ENCODE results near the gene LPIN2.
"Not testable (repeated sequence)": the region's sequence is repeated elsewhere in the genome, so short reads cannot be mapped to it uniquely, and the experiment has no call there.

The LPIN2 gene

GRCh38 chr18:3010086-3010485, 2.9 kb downstream of the LPIN2 start:
- DNase-seq, result no peak

DNA sequence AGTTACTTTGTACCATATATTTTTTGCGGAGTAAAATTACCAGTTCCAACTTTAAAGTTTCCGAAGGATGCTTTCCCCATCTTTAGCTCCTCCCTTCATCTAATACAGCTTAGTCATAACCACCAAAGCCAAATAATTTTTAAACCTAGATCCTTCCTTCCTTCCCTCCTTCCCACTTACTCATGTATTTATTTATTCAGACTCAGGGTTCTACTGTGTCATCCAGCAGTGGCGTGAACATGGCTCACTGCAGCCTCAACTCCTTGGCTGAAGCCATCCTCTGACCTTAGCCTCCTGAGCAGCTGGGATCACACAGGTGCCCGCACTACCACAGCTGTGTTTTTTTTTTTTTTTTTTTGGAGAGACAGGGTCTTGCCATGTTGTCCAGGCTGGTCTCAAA, 4.4 kb downstream of the LPIN2 start:
- no peak for DNase-seq

DNA sequence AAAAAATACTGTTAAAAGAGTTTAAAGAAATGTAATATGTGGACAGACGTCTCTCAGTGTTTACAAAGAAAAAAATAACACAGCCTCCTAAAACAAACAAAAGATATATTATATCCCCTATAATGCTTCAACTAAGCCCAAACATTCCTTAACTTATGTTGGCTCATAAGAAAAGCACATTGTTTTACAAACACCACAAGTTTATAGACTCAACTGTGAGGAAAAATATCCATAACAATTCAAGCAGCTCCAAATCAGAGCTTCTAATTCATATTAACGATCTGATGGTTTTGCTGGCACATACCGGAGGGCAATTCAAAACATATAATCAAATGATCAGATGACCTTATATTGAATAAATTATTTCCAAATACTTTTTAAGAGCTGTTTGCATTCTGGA, 5.5 kb downstream of the LPIN2 start:
- no peak for DNase-seq

GRCh38 chr18:3005462-3005861, 7.5 kb downstream of the LPIN2 start:
- DNase-seq, result no peak

GRCh38 chr18:3003766-3004165, 9.2 kb downstream of the LPIN2 start:
- not testable (repeated sequence) for DNase-seq

- no peak for DNase-seq
Observed at GRCh38 chr18:3002732-3003131, 10.2 kb downstream of the LPIN2 start.

- no peak for DNase-seq
Observed at GRCh38 chr18:2998644-2999043, 14.3 kb downstream of the LPIN2 start.

DNA sequence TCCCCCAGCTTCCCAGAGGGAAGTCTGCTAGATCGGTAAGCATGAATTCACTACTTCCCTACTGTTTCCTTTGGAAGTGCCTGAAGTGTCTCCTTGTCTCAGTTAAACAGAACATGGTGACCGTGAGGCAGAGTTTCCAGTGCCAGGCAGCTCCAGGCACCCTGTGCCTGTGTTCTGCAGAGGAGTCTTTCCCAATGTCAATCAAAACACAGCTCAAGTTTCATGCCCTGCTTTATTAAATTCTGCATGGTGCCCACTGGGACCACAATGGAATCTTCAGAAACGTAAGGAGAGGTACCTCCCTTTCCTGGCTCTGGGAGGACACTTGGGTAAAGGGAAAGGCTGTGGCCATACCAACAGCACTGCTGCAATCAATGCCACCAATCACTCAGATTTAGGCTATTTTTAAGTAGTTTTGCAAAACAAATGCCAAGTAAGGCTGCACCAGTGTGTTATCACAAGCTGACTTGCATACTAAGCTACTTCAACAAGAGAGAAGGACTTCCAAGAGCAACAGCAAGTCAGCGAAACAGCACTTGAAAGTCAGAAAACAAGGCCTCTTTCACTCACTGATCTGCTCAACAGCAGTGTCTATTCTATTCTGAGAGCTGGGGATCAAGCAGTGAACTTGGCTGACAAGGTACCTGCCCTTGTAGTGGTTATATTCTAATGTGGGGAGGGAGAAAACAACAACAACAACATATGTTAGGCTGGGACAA, 14.9 kb downstream of the LPIN2 start:
- peak in 6 of 56 donors; percentile 17 to 48 (median 27) for DNase-seq

DNA sequence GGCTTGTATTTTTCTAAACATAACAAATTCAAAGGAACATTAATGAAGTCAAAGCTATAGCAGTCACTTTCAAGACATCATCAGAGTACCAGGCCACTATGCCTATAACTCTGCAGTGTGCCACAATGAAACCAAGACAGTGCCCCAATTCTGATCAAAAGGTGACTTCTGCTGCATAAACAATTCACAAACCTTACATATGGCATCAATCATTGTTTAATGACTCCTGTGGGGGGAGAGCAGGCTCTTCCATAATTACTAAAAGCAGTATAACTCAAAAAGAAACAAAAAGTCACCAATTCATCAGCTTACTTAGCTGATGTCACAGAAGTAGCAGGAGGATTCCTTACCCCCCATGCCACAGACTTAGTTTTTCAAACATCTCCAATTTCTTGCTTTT, 15.5 kb downstream of the LPIN2 start:
- no peak for DNase-seq

- no peak for DNase-seq
Observed at GRCh38 chr18:2994603-2995432, 18.1 kb downstream of the LPIN2 start.

GRCh38 chr18:2994020-2994589, 18.8 kb downstream of the LPIN2 start:
- no peak for DNase-seq

DNA sequence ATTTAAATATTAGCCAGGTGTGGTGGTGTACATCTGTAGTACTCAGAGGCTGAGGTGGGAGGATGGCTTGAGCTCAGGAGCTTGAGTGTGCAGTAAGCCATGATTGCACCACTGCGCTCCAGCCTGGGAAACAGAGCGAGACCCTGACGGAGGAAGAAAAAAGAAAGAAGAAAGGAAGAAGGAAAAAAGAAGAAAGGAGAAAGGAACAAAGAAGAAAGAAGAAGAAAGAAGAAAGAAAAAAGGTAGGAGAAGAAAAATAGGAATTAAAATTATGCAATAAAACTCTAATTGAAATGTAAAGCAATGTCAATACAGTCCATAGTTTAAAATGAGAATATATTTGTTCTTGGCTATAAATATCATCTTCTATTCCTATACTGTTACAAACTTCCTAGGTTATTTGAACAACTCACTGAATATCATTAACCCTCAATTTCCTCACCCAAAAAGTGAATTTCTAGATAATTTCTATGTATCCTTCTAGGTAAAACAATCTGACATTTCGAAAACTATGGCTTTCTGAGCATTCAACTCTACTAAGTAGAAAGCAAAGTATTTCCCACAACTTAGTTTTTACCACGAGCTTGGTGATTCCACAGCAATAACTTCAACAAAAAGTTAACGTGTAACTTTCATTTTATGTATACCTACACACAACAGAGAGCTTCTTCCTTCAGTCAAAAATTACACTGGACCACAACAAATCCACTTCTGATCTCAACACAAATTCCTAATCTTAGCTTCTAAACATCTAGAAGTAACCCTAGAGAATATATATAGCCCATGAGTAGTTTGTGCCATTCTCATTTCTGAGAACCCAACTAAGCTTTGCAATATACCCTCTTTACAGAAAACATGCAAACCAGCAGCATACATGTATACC, 19.7 kb downstream of the LPIN2 start:
- DNase-seq, result no peak

- DNase-seq, result no peak
Observed at GRCh38 chr18:2990956-2991640, 21.8 kb downstream of the LPIN2 start.

DNA sequence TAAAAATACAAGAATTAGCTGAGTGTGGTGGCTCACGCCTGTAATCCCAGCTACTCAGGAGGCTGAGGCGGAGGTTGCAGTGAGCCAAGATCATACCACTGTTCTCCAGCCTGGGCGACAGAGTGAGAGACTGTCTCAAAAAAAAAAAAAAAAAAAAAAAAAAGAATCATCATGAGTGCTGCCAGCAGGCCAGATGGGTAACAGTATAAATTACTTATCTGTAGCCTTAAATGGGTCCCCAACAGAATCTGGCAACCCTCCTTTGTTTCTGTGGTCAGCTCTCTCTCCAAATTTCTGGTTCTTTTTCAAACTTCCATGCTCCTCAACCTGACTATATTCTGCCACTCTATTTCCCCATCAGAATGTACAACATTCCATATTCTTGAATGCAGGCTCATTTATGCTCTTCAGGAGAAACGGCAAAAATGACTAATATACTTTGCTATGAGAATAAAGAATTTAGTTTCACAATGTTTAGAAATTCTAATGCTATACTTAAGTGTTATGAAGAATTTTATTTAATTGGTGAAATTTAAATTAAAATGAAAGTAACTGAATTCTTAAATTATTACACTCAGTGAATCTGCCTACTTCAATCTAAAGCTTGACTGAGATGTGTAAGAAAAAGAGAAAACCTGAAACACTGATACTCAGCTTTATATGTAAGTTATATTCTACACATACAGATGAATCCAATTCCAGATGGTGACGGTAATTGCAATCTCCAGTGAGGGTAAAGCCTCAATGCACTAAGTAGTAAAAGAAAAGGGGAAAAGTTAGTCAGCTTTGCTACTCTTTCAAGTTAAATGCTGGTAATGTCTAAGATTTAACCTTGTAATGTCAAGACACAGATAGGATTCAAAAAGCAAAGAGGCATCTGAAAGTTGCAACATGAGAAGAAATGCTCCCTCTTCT, 24.8 kb downstream of the LPIN2 start:
- DNase-seq, result no peak

- no peak for DNase-seq
Observed at GRCh38 chr18:2986150-2986865, 26.6 kb downstream of the LPIN2 start.

DNA sequence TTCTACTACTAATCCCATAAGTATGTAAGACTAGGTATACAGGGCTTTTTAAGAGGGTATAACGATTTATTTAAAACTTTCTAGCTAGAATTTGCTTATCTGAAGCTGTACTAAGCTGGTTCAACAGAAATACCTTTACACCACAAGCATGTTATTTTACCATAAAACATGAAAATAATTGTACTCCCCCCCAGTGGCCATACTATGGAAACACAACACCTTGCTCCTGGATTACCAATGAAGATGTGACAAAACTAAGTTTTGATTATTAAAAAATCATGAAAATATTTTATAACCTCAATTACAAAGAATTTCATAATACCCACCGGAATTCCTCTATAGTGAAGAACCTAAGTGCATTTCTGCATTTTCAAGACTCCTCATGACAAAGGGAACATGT, 27.3 kb downstream of the LPIN2 start:
- DNase-seq, result no peak

- no peak for DNase-seq
Observed at GRCh38 chr18:2984703-2985261, 28.2 kb downstream of the LPIN2 start.

GRCh38 chr18:2984091-2984490, 28.9 kb downstream of the LPIN2 start:
- no peak for DNase-seq

- no peak for DNase-seq
Observed at GRCh38 chr18:2983296-2983695, 29.6 kb downstream of the LPIN2 start.
